Measurements from ENCODE around the gene CD276.

DNA sequence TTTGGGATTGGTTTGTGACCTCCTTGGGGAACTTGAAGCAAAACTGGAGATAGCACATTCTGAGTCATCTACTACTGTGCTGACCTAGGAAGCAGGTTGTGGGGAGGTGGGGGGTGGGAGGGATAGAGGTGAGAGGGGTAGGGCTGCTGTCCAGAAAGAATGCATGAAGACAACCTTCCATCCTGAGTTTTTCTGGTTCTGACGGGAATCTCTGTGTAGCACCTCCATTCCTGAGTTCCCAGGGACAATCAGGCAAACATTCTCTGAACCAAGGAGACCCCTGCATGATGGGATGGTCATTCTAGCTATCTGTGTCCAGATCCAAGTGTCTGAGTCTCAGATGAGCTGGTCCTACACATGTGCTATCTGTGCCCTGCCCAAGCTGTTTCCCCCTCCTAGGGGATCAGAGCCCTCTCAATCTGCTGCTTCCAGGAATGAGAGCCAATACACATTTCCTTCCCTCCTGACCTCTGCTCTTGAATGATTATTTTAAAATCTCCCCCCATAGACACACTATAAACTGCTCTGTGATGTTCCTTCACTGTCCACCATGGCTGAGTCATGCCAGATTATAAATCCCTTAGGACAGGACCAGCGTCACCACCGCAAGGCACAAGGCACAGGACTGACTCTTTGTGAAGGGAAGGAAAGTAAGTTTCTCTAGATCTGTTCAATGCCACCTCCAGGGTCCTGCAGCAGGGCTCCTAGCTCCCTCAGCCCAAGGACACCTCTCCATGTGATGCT is 2.2 kb upstream of the CD276 start:
- TF ChIP-seq, protein P1, sequence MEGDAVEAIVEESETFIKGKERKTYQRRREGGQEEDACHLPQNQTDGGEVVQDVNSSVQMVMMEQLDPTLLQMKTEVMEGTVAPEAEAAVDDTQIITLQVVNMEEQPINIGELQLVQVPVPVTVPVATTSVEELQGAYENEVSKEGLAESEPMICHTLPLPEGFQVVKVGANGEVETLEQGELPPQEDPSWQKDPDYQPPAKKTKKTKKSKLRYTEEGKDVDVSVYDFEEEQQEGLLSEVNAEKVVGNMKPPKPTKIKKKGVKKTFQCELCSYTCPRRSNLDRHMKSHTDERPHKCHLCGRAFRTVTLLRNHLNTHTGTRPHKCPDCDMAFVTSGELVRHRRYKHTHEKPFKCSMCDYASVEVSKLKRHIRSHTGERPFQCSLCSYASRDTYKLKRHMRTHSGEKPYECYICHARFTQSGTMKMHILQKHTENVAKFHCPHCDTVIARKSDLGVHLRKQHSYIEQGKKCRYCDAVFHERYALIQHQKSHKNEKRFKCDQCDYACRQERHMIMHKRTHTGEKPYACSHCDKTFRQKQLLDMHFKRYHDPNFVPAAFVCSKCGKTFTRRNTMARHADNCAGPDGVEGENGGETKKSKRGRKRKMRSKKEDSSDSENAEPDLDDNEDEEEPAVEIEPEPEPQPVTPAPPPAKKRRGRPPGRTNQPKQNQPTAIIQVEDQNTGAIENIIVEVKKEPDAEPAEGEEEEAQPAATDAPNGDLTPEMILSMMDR (IDR thresholded peaks at IDR 0.05), result no peak
- TF ChIP-seq POLR2A (IDR thresholded peaks at IDR 0.05), result no peak
